HG03520 (cell line): ENCODE results near the gene FBXL7.

Experiments used
- ATAC-seq: cut with Tn5 transposase; IDR thresholded peaks from one replicate; pipeline ENCODE4 v1.9.1; 2021; ENCODE audit warnings: mild to moderate bottlenecking, moderate library complexity; ENCODE audit not compliant: unreplicated experiment

Gene FBXL7

GRCh38 chr5:15702102-15702501, 202.1 kb downstream of the FBXL7 start:
- no peak for ATAC-seq

DNA sequence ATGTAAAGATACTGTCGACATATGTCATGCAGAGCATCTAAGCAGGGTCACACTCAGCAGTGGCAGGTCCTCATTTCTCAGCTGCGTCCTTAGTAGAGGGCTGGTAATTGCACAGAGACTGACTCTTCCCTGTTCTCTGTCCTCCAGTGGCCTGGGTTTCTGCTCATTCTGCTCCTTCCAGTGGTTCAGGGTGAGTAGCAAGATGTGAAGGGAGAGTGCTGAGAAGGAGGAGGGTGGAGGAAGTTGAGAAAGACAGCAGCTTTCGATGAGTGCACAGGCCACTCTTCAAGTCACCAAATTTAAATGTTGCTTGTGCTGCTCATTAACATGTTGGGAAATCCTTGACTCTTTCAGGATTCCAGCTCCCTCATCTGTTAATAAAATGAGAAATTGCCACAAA, 203.9 kb downstream of the FBXL7 start:
- ATAC-seq: no peak

- ATAC-seq: no peak
Measured at GRCh38 chr5:15704397-15704947, 204.5 kb downstream of the FBXL7 start.

- ATAC-seq: no peak
Measured at GRCh38 chr5:15707631-15708030, 207.7 kb downstream of the FBXL7 start.

- no peak for ATAC-seq
Measured at GRCh38 chr5:15711892-15712291, 211.9 kb downstream of the FBXL7 start.

DNA sequence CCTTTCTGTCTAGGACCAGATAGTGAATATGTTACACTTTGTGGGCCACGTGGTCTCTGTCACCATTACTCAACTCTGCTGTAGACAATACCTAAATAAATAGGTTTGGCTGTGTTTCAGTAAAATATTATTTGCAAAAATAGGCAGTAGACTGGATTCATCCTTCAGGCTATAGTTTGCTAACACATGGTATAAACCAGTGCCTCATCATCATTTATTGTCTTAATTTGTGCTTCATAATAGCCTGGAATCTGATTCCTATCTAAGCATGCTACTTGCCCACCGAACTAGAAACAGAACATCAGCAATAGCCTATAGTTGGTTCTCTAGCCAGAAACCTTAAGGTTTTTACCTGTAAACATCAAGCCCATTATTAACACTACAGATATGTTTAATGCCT, 215.6 kb downstream of the FBXL7 start:
- no peak for ATAC-seq

DNA sequence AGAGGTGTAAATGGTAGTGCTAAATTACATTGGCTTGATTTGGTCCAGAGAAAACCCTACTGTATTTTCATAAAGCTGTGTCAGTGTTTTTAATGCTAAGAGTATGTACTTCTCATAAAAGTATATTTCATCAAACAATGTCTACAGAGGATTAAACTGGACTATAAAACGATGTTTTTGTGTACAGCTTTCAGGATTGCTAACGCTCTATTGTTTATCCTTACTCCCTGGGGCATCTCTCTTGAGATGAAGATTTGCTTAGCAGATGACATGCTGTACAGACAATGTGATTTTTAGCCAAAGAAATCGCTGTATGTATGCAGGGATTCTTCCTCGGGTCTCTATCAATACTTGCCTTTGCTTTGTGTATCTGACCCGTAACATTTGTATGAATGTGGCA, 216.0 kb downstream of the FBXL7 start:
- no peak for ATAC-seq

DNA sequence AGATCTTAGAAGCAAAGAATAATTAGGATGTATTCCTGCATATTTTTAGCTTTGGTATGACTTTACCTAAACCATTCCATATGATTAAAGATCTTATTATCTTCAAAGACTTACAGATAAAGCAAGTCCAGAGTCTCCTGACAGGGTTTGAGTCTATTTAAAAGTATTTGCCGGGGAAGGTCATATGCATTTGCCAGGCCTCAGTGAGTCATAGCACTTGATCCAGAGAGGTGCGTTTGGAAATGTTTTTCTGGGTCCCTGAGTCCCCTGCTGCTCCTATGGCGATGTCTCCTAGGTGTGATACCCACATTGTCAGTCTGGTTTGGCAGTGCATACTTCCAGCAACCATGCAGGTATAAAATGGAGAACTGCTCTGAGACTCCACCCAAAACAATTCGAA, 217.0 kb downstream of the FBXL7 start:
- ATAC-seq: no peak

DNA sequence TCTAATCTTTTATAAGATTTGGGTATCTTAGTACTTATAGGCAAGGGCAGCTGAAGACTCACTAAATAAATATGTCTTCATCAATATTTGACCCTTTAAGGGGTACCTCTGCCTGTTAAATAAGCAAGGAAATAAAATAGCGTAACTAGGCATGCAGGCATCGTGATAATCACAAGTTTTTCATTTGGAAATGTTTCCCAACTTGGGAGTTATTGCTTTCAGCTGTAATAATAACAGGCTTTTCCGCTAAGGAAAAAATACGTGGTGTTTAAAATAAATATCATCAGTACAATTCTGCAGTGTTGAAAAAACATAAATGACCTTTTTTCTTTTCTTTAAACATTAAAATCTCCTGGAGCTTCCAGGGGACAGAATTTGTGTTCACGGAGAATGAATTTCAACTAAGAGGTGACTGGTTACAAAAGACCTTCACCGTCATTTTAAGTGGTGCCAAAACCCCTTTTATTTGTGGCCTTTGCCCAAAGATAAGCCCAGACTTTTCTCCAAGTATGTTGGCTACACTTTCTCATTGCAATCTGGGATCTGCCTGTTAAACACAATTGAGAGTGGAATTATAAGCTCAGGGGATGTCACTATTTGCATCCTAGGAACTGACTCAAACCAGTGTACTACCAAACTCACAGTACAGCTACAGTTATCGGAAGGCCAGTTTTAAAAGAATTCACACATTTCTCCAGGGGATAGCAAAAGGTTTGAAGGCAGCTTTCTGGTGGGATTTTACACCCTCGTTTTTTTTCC, 218.6 kb downstream of the FBXL7 start:
- no peak for ATAC-seq

DNA sequence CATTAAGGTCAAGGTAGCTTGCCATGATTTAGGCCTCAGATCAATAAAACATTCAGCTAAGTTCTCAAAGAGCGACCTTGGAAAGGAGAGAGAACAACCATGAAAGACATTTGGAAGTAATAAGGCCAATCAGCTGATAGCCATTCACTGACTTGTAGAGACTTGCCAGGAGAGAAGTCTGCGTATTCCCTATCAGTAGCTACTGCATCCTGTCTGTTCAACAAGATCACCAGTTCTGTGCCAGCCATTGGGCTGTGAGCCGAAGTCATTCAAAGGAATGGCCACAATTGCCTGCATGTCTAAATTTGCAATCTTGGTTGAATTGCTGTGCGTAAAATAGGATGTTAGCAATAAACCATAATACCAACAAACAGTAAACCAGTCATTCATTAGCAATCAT, 219.8 kb downstream of the FBXL7 start:
- no peak for ATAC-seq

DNA sequence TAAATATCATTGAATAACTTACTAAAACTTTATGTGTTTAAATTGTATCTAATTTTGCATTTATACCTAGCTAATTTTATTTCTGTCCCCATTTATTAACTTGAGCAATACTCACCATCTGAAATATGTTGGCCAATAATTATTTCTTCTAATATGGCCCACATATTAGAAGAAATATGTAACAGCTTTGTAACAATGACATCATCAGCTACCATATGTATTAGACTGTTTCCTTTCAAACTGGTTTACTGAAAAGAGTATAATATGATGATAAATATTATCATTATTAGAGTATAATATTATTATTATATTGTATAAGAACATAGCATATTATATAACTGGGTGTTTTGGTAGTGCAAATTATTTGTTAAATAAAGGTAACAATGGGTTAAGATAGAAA, 220.5 kb downstream of the FBXL7 start:
- no peak for ATAC-seq

DNA sequence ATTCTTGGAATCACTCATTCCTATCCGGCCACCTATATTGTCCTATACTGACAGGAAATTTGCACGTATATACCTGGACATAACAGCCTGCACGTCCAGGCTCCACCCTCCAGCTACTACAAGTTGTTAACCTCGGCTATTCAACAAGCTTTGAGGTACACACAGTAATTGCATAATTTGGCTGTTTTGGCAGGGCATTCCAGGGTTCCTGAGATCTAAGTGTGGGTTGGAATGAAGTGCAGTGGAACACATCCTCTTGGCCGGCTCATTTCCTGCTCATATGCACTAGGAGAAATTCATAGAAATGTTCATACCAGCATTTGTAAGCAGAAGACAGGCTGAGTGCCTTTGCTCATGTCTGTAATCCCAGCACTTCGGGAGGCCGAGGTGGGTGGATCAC, 222.3 kb downstream of the FBXL7 start:
- ATAC-seq: no peak

DNA sequence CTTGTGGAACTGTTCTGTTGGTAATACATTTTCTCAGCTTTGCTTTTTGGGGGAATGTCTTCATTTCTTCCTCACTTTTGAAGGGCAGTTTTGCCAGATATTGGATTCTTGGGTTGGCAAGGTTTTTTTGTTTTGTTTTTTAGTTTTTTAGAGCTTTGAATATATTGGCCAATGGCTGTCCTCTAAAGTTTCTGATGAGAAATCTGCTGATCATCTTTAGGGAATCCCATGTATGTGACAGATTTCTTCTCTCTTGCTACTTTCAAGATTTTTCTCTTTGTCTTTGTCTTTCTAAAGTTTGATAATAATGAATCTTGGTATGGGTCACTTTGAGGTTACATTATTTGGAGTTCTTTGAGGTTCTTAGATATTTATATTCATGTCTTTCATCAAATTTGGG, 227.4 kb downstream of the FBXL7 start:
- ATAC-seq: no peak

DNA sequence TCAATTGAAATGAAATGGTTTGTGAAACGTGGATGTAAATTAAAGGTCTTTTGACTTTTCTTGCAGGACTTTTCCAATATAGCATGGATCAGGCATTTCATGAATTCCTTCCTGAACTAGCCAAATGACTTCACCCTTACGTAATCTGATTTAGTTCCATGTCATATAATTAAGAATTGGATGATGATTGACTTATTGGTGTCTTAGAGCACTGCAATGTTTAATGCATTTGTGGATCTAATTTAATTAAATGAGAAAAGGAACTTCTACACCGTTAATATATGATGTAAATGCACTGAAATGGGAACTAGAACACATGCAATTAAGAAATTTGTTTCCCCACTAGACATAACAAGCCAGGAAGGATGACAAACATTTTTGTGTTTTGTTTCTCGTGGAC, 228.8 kb downstream of the FBXL7 start:
- ATAC-seq: no peak

GRCh38 chr5:15731699-15732098, 231.7 kb downstream of the FBXL7 start:
- no peak for ATAC-seq

- no peak for ATAC-seq
Measured at GRCh38 chr5:15734058-15734457, 234.1 kb downstream of the FBXL7 start.

DNA sequence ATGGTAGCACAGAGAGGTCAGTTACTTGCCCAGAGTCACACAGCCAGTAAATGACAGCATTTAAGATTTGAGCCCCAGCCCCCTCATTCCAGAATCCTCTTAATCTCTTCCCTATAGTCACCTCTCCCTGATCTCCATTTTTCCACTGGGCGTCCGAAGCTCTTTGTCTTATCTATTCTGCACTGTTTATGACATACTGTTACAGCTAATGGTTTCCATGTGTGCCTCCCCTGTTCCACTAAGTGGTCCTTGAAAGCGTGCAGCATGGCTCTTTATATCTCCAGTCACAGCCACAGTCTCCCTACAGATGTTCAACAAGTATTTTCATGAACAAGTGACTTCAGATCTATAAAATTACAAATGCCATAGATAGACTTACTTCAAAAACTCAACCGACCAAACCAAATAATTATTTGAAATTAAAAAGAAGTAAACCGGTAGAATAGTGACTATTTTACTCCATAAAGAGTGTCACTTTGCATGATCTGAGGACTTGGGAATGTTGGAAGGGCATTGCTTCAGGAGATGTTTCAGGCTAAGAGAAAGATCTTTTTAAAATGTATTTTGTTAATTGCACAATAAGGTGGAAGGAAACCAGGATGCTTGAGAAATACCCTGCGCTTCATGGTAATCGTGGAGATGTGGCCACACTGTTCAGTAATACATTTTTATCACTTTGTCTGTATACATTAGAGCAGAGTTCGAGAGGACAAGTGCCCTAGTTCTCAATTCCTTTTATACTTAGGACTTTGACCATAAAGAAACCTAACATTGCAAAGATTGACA, 237.2 kb downstream of the FBXL7 start:
- ATAC-seq: no peak

DNA sequence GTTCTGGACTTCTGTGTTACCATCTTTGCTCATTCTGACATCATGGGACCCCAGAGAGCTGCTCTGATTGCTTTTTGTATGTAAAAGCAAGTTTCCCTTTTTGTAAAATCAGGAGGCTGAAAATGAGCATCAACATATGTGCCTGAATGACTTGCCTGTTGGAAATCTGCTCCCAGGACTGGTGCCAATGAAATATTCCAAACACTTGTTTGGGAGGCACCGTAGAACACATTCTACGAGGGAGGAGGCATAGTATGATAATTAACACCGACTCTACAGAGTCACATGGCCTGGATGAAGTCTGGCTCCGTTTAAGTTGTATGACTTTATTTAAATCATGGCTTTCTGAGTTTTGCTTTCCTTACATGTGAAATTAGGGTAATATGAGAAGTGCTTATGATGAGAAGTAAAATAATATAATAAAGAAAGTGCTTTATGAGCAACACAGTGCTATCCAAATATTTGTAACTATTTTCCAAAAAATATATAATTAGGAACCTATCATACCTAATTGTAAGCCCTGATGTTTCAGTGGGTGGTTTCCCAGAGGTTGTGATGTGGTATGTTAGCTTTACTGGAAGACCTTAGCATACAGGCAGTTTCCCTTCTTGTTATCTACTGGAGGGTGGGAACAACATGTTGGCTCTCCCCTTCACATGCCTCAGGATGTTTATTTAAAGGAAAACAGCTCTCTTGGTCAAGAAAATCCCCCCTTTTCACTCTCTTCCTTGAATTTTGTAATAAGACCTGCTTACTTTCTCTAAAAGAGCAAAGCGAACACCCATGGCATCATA, 238.1 kb downstream of the FBXL7 start:
- ATAC-seq: no peak

- no peak for ATAC-seq
Measured at GRCh38 chr5:15740383-15740782, 240.4 kb downstream of the FBXL7 start.

DNA sequence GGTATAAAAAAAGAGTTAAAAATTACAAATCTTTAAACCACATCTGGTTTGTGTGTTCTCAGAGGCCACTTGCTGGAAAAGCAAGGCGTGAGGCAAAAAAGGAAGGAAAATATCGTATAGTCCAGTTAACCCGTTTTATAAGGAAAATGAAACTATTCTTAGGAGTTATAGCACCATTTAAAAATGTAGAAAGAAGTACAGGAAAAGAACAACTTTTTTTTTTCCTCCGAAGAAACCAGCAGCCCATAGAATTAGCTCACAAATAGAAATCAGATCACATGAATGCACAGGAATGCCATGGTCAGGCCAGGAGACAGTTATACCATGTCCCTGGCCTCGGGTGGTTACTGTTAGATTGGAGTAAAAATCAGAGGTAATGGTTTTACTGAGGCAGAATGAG, 241.6 kb downstream of the FBXL7 start:
- no peak for ATAC-seq

GRCh38 chr5:15746833-15747232, 246.9 kb downstream of the FBXL7 start:
- no peak for ATAC-seq
